Fibroblast of lung (primary cell): Measurements from ENCODE around the gene RABGAP1L. TPM values are rescaled to one million over a fixed set of nuclear protein-coding genes. Genes with fewer than 3 reads are reported as not detected.

Experiments used
- DNase-seq, 2 donors: peaks; one replicate each; pipeline versions ENCODE4 v3.0.0 to v3.0.0-alpha.2; 2010; ENCODE audit warnings: low read depth in 2 of 2
- H2AFZ ChIP-seq: 2 replicates; pipeline ENCODE4 v1.5.1; 2012; ENCODE audit warnings: low read length, control low read depth, inconsistent platforms
- H3K27ac ChIP-seq: 2 replicates; pipeline ENCODE4 v1.5.1; 2011; ENCODE audit warnings: low read length, control low read depth; ENCODE audit not compliant: insufficient read depth
- H3K27me3 ChIP-seq: 2 replicates; pipeline ENCODE4 v1.5.1; 2011; ENCODE audit warnings: mild to moderate bottlenecking, low read length; ENCODE audit not compliant: control insufficient read depth, insufficient read depth
- H3K36me3 ChIP-seq: 2 replicates; pipeline ENCODE4 v1.5.1; 2011; ENCODE audit warnings: low read length; ENCODE audit not compliant: control insufficient read depth, insufficient read depth
- H3K4me1 ChIP-seq: 2 replicates; pipeline ENCODE4 v1.5.1; 2011; ENCODE audit warnings: low read length; ENCODE audit not compliant: control insufficient read depth, insufficient read depth; ENCODE audit errors: extremely low read depth
- H3K4me2 ChIP-seq: 2 replicates; pipeline ENCODE4 v1.5.1; 2011; ENCODE audit warnings: low read length, control low read depth; ENCODE audit not compliant: insufficient read depth; ENCODE audit errors: extremely low read depth
- H3K4me3 ChIP-seq, 4 experiments: fragments of 200-600 bp in 1 of 4; sonication (generic) in 1 of 4; replicated peaks in 1 of 4; 2 replicates each; pipeline ENCODE4 v1.5.1; 2011 to 2016; ENCODE audit warnings: low read length in 4 of 4, low read depth in 3 of 4, mild to moderate bottlenecking in 3 of 4, control low read depth in 2 of 4, inconsistent platforms in 1 of 4, mixed read lengths in 1 of 4; ENCODE audit not compliant: insufficient read depth in 1 of 4; ENCODE audit errors: control extremely low read depth in 1 of 4
- H3K79me2 ChIP-seq: 2 replicates; pipeline ENCODE4 v1.5.1; 2012; ENCODE audit warnings: mild to moderate bottlenecking, low read length, inconsistent platforms; ENCODE audit not compliant: control insufficient read depth, insufficient read depth
- H3K9ac ChIP-seq: 2 replicates; pipeline ENCODE4 v1.5.1; 2011; ENCODE audit warnings: mild to moderate bottlenecking, low read length, control low read depth; ENCODE audit not compliant: insufficient read depth
- H3K9me3 ChIP-seq: 2 replicates; pipeline ENCODE4 v1.5.1; 2012; ENCODE audit warnings: low read depth, low read length; ENCODE audit not compliant: control insufficient read depth, insufficient read depth
- H4K20me1 ChIP-seq: 2 replicates; pipeline ENCODE4 v1.5.1; 2011; ENCODE audit warnings: low read length; ENCODE audit not compliant: control insufficient read depth, insufficient read depth; ENCODE audit errors: extremely low read depth
- EZH2 ChIP-seq: IDR thresholded peaks from 2 replicates; pipeline ENCODE4 v1.5.1; 2012; ENCODE audit warnings: low read length, control low read depth, mild to moderate bottlenecking; ENCODE audit errors: missing control alignments
- polyA plus RNA-seq, 2 donors: library from polyadenylated mRNA; depleted of rRNA in 1 of 2; stranded (reverse) in 1 of 2; unstranded in 1 of 2; fragments of >200 nt; gene quantifications; 2 replicates each; pipeline ENCODE4 v1.2.1, GENCODE V29; 2011 to 2012; ENCODE audit warnings: missing spikeins in 1 of 2
- total RNA-seq: library from RNA; depleted of rRNA; stranded (reverse); fragments of >200 nt; gene quantifications from 2 replicates; pipeline ENCODE4 v1.2.1, GENCODE V29; 2014
- TF ChIP-seq, protein P1 (sequence below), 2 donors: IDR thresholded peaks in 1 of 2; conservative IDR thresholded peaks in 1 of 2; 1 replicate in 1 of 2; 2 replicates in 1 of 2; pipeline ENCODE4 v1.5.1; 2011 to 2012; ENCODE audit warnings: low read length in 2 of 2, control low read depth in 1 of 2, inconsistent platforms in 1 of 2, low read depth in 1 of 2, mild to moderate bottlenecking in 1 of 2

RABGAP1L gene
- total and polyA plus RNA-seq, 2 donors (not counting 1 experiment from before 2014, with no cell fraction given), result 33.8 to 36.5 TPM

- Histone ChIP-seq H3K36me3 (no peaks in the 10 kb centered on the region), H3K79me2 (no peaks in the 10 kb centered on the region), H2AFZ (no peak overlapping the region), H3K9me3 (no peaks in the 10 kb centered on the region), H3K27me3 (no peaks in the 10 kb centered on the region), H4K20me1 (no peaks in the 10 kb centered on the region), H3K9ac (no peak overlapping the region), H3K4me3 (no peak overlapping the region), H3K4me1 (no peaks in the 10 kb centered on the region), H3K4me2 (no peak overlapping the region), H3K27ac (no peak overlapping the region)
- TF ChIP-seq, protein P1, sequence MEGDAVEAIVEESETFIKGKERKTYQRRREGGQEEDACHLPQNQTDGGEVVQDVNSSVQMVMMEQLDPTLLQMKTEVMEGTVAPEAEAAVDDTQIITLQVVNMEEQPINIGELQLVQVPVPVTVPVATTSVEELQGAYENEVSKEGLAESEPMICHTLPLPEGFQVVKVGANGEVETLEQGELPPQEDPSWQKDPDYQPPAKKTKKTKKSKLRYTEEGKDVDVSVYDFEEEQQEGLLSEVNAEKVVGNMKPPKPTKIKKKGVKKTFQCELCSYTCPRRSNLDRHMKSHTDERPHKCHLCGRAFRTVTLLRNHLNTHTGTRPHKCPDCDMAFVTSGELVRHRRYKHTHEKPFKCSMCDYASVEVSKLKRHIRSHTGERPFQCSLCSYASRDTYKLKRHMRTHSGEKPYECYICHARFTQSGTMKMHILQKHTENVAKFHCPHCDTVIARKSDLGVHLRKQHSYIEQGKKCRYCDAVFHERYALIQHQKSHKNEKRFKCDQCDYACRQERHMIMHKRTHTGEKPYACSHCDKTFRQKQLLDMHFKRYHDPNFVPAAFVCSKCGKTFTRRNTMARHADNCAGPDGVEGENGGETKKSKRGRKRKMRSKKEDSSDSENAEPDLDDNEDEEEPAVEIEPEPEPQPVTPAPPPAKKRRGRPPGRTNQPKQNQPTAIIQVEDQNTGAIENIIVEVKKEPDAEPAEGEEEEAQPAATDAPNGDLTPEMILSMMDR (conservative IDR thresholded peaks at IDR 0.05 in 1 of 2, IDR thresholded peaks at IDR 0.05 in 1 of 2; ENCODE audit: low read depth in 1 of 2, low read length in 2 of 2), result no peak
- no peak for TF ChIP-seq EZH2
- peak in 1 of 2 donors; percentile 47 for DNase-seq
Measured at GRCh38 chr1:174206148-174206836, 47.0 kb downstream of the RABGAP1L start.

GRCh38 chr1:174209347-174210187 is 50.2 kb downstream of the RABGAP1L start:
- H3K27me3 ChIP-seq, result no peaks in the 10 kb centered on the region
- no peaks in the 10 kb centered on the region for H3K9me3 ChIP-seq
- no peak overlapping the region for H3K27ac ChIP-seq
- no peak overlapping the region for H3K9ac ChIP-seq
- H3K79me2 ChIP-seq, result no peaks in the 10 kb centered on the region
- H3K4me3 ChIP-seq, result no peak overlapping the region
- H3K36me3 ChIP-seq, result no peaks in the 10 kb centered on the region
- TF ChIP-seq EZH2, result no peak
- TF ChIP-seq, protein P1 (conservative IDR thresholded peaks at IDR 0.05 in 1 of 2, IDR thresholded peaks at IDR 0.05 in 1 of 2; ENCODE audit: low read depth in 1 of 2, low read length in 2 of 2), result no peak
- no peaks in the 10 kb centered on the region for H3K4me1 ChIP-seq
- no peak overlapping the region for H3K4me2 ChIP-seq
- H4K20me1 ChIP-seq, result no peaks in the 10 kb centered on the region
- no peak overlapping the region for H2AFZ ChIP-seq
- no peak for DNase-seq

- Histone ChIP-seq H3K79me2 (no peaks in the 10 kb centered on the region), H3K36me3 (no peaks in the 10 kb centered on the region), H3K9me3 (no peaks in the 10 kb centered on the region), H3K27me3 (no peaks in the 10 kb centered on the region), H3K4me2 (no peak overlapping the region), H2AFZ (no peak overlapping the region), H4K20me1 (no peaks in the 10 kb centered on the region), H3K9ac (no peak overlapping the region), H3K4me3 (no peak overlapping the region), H3K27ac (no peak overlapping the region), H3K4me1 (no peaks in the 10 kb centered on the region)
- DNase-seq, result no peak
- no peak for TF ChIP-seq EZH2
- TF ChIP-seq, protein P1 (conservative IDR thresholded peaks at IDR 0.05 in 1 of 2, IDR thresholded peaks at IDR 0.05 in 1 of 2; ENCODE audit: low read depth in 1 of 2, low read length in 2 of 2), result no peak
Measured at GRCh38 chr1:174211486-174211885, 52.2 kb downstream of the RABGAP1L start.
